ENCODE measurements around the gene TDRD15.

TDRD15 gene

DNA sequence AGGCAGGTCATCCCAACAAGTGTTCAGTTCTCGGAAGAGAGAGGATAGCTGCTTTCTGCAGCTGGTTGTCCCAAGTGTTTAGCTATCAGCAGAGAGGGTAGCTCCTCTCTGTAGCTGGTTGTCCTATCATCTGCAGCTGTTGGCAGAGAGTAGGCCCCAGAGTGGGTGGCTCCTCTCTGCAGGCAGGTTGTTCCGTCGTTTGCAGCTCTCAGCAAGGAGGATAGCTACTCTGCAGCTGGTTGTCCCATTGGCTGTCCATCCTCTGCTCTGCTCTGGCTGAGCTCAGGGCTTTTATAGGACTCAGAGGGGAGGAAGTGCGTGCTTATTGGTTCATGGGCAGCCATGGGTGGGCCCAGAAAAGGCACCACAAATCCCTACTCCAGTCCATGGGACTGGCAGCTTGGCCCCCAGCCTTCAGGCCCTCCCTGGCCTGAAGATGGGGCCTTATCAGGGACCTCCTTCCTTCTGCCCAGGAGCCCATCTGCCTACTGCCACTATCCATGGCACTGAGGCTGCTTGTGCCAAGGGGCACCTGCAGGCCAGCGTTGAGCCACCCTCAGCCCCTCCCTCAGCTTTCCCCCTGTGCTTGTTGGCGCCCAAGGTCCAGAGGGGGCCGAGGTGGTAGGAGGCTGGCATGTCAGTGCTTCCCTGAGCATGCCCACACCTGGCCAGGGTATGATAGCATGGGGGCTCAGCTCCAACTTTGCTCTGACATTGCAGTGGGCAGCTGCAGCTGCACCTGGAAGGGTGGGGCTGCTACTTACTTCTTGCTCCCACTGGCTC is 38.3 kb downstream of the TDRD15 start:
- in situ Hi-C loops (cut with MboI; ENCODE audit: low pct_unique_long_range_greater_than_20kb, low sequenced_read_pairs, unreplicated experiment) = no loop called here
- TF ChIP-seq, protein P1, sequence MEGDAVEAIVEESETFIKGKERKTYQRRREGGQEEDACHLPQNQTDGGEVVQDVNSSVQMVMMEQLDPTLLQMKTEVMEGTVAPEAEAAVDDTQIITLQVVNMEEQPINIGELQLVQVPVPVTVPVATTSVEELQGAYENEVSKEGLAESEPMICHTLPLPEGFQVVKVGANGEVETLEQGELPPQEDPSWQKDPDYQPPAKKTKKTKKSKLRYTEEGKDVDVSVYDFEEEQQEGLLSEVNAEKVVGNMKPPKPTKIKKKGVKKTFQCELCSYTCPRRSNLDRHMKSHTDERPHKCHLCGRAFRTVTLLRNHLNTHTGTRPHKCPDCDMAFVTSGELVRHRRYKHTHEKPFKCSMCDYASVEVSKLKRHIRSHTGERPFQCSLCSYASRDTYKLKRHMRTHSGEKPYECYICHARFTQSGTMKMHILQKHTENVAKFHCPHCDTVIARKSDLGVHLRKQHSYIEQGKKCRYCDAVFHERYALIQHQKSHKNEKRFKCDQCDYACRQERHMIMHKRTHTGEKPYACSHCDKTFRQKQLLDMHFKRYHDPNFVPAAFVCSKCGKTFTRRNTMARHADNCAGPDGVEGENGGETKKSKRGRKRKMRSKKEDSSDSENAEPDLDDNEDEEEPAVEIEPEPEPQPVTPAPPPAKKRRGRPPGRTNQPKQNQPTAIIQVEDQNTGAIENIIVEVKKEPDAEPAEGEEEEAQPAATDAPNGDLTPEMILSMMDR (IDR thresholded peaks at IDR 0.05; ENCODE audit: extremely low read depth, insufficient read depth, missing control alignments) = no peak
- DNase-seq (ENCODE audit: low spot score) = no peak

DNA sequence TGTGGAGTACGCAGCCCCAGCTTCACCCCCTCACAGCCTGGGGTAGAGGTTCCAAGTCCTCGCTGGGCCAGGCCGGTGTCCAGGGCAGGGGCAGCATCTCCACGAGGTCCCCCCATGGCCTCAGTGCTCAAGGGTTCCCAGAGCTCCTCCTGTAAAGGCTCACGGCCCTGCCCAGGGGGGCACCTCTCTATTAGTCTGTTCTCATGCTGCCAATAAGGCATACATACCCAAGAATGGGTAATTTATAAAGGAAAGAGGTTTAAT is 38.8 kb downstream of the TDRD15 start:
- TF ChIP-seq, protein P1 (IDR thresholded peaks at IDR 0.05; ENCODE audit: extremely low read depth, insufficient read depth, missing control alignments) = no peak
- in situ Hi-C loops (cut with MboI; ENCODE audit: low pct_unique_long_range_greater_than_20kb, low sequenced_read_pairs, unreplicated experiment) = no loop called here
- DNase-seq (ENCODE audit: low spot score) = no peak

DNA sequence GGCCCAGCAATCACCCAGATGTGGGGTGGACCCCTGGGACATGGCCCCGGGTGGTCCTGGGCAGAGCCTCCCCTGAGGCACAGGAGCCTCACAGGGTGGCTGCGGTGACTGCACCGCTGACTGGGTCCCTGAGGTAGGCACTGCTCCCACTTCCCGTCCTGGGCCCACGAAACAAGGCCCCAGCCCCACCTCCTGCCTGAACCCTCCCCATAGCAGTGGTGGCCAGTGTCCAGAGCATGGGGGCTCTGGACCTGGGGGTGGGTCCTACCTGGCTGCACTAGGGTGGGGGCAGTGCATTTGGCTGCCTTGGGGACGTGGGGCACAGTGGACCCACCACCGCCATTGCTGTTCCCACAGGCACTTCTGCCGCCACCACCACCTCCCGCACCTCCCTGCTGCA is 39.4 kb downstream of the TDRD15 start:
- TF ChIP-seq, protein P1 (IDR thresholded peaks at IDR 0.05; ENCODE audit: extremely low read depth, insufficient read depth, missing control alignments) = no peak
- in situ Hi-C loops (cut with MboI; ENCODE audit: low pct_unique_long_range_greater_than_20kb, low sequenced_read_pairs, unreplicated experiment) = no loop called here
- DNase-seq (ENCODE audit: low spot score) = no peak

DNA sequence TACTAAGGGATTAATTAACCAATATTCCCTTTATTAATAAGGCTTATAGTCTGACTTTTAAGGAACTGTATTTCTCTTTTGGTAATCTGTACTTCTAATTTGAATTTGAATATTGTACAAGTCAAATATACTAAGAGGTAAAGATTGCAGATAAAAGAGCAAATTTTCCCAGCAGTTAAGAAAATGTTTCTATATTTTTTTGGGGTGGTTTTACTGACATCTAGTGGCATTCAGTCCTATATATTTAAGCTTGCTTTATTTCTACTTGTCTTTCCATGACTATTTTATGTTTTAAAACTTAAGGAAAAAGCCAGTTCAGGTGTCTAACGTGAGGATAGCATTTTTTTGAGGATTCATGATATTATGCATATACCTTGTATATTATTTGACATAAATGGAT is 41.6 kb downstream of the TDRD15 start:
- in situ Hi-C loops (cut with MboI; ENCODE audit: low pct_unique_long_range_greater_than_20kb, low sequenced_read_pairs, unreplicated experiment) = no loop called here
- TF ChIP-seq, protein P1 (IDR thresholded peaks at IDR 0.05; ENCODE audit: extremely low read depth, insufficient read depth, missing control alignments) = no peak
- DNase-seq (ENCODE audit: low spot score) = no peak

DNA sequence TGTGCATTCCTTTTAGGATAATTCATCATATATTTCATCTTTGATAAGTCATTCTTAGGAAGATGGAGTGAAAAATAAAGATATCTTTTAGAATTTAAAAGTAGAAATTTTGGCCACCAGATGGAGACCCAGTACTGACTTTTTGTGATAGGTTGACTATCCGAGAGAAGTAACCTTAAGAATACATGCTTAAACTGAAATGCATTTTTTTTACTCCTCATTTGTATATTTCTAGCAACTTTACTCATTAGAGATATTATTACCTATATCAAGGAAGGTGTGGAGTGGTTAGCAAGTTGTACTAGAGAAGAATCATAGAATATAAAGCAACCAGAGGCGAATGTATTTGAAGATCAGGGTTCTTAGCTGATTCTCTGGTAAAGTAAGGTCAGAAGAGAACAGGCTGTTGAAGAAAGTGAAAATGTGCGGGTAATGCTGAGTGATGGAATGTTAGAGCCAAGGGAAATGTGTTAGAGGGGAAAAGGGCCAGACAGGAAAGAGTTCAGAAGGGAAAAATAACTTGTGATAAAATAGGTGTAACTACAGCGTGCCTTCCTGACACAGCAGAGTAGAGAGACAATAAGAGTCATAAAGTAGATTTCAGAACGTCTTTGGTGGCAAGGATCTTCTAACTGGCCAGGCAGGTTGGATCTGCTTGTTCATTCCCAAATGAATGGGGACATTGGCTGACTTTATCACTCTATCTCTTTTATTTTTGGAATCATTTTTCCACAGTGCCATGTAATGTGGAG is 52.3 kb downstream of the TDRD15 start:
- DNase-seq (ENCODE audit: low spot score) = no peak
- TF ChIP-seq, protein P1 (IDR thresholded peaks at IDR 0.05; ENCODE audit: extremely low read depth, insufficient read depth, missing control alignments) = no peak

DNA sequence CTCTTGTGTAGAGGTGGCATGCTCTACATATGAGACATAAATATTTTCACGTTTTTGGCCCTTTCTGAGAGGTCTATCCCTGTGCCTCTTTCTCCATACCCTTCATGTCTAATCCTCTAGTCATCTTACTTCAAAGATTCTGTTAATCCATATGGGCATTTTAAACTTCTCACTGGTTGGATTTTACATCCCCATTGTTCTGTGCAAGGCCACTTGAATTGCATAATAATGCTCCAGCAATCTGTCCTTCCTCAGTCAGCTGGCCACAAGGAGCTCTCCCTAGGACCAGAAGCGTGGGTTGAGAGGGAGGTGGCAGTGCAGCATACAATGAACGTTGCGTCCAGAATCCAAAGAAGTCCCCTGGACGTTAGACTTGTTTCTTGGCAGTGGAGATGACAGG is 58.2 kb downstream of the TDRD15 start:
- DNase-seq (ENCODE audit: low spot score) = no peak
- in situ Hi-C loops (cut with MboI; ENCODE audit: low pct_unique_long_range_greater_than_20kb, low sequenced_read_pairs, unreplicated experiment) = no loop called here
- TF ChIP-seq, protein P1 (IDR thresholded peaks at IDR 0.05; ENCODE audit: extremely low read depth, insufficient read depth, missing control alignments) = no peak

More for the DNA sequence above, 52.3 kb downstream of the TDRD15 start:
- in situ Hi-C loops (cut with MboI; ENCODE audit: low pct_unique_long_range_greater_than_20kb, low sequenced_read_pairs, unreplicated experiment) = no loop called here

Measured in GM13977 (cell line).